HepG2 (cell line): ENCODE data around the gene SLC2A5. TPM values are rescaled to one million over a fixed set of nuclear protein-coding genes. Genes with fewer than 3 reads are reported as not detected.

Experiments used
- ATAC-seq: fragments of 200-7000 bp; cut with Tn5 transposase; 3 replicates; pipeline ENCODE4 v1.9.1; 2020; ENCODE audit warnings: mild to moderate bottlenecking, moderate library complexity
- BruUV-seq: library from RNA; stranded (reverse); fragments of 400-500 nt; replicated peaks from 2 replicates; lab custom pipeline; 2021; lab: Mats Ljungman, UMichigan
- CTCF ChIA-PET: fragments of 300-600 bp; formaldehyde crosslinking; extraction: SDS; loops from one replicate; lab custom pipeline; 2021; ENCODE audit warnings: low total read pairs, inconsistent platforms, low intra/inter-chr PET ratio; lab: Yijun Ruan, JAX
- POLR2A ChIA-PET: fragments of 350-600 bp; sonication (Branson Sonifier 250); formaldehyde crosslinking; loops from one replicate; lab custom pipeline; 2020; ENCODE audit warnings: antibody characterized with exemption, inconsistent platforms; lab: Yijun Ruan, JAX
- DNase-seq: peaks from one replicate; pipeline ENCODE4 v3.0.0-alpha.2; 2015; ENCODE audit warnings: low spot score
- FAIRE-seq: peaks from 3 replicates; lab custom pipeline; 2011; peaks lifted over from hg19 to GRCh38; lab: Jason Lieb, UNC
- H2AFZ ChIP-seq: one replicate; pipeline ENCODE4 v1.6.1; 2011; ENCODE audit warnings: low read length, inconsistent platforms
- H3K27ac ChIP-seq: fragments of 300-600 bp; 3 replicates; pipeline ENCODE4 v1.8.0; 2011; ENCODE audit warnings: mixed run types, mild to moderate bottlenecking, mixed read lengths, low read length, inconsistent platforms; ENCODE audit not compliant: insufficient read depth; ENCODE audit errors: extremely low read length
- H3K27me3 ChIP-seq, 2 experiments: fragments of 200-600 bp in 1 of 2; 2 replicates in 1 of 2; 3 replicates in 1 of 2; pipeline versions ENCODE4 v1.6.0 to v1.8.0; 2011; ENCODE audit warnings: low read length in 2 of 2, mild to moderate bottlenecking in 2 of 2, moderate library complexity in 2 of 2, inconsistent platforms in 1 of 2; ENCODE audit not compliant: insufficient read depth in 2 of 2, control insufficient read depth in 1 of 2
- H3K36me3 ChIP-seq, 2 experiments: fragments of 200-600 bp in 1 of 2; replicated peaks in 1 of 2; 2 replicates in 1 of 2; 3 replicates in 1 of 2; pipeline versions ENCODE4 v1.5.1 to v1.8.0; 2011; ENCODE audit warnings: low read length in 2 of 2, inconsistent platforms in 1 of 2; ENCODE audit not compliant: insufficient read depth in 2 of 2, control insufficient read depth in 1 of 2
- H3K4me1 ChIP-seq: 2 replicates; pipeline ENCODE4 v1.5.1; 2012; ENCODE audit warnings: low read length, inconsistent platforms; ENCODE audit not compliant: insufficient read depth
- H3K4me2 ChIP-seq: 2 replicates; pipeline ENCODE4 v1.6.0; 2011; ENCODE audit warnings: low read depth, low read length, inconsistent platforms
- H3K4me3 ChIP-seq, 3 experiments: fragments of 200-600 bp in 1 of 3; sonication (generic), shearing (Covaris generic) in 1 of 3; replicated peaks in 1 of 3; 2 replicates each; pipeline ENCODE4 v1.5.1; 2011 to 2016; ENCODE audit warnings: low read length in 3 of 3, inconsistent platforms in 2 of 3, low read depth in 2 of 3, mild to moderate bottlenecking in 2 of 3, control low read depth in 1 of 3, mixed read lengths in 1 of 3; ENCODE audit not compliant: insufficient read depth in 1 of 3
- H3K79me2 ChIP-seq: one replicate; pipeline ENCODE4 v1.6.1; 2011; ENCODE audit warnings: low read length, inconsistent platforms; ENCODE audit not compliant: insufficient read depth
- H3K9ac ChIP-seq: 2 replicates; pipeline ENCODE4 v1.6.0; 2011; ENCODE audit warnings: mild to moderate bottlenecking, low read depth, low read length, inconsistent platforms; ENCODE audit not compliant: insufficient read depth
- H3K9me3 ChIP-seq: 2 replicates; pipeline ENCODE4 v1.5.1; 2012; ENCODE audit warnings: mild to moderate bottlenecking, low read length
- H4K20me1 ChIP-seq: 2 replicates; pipeline ENCODE4 v1.6.0; 2011; ENCODE audit warnings: inconsistent platforms, mild to moderate bottlenecking, low read length, moderate library complexity; ENCODE audit not compliant: insufficient read depth
- CHD4 ChIP-seq: fragments of 200-600 bp; sonication (generic); IDR thresholded peaks from 2 replicates; pipeline ENCODE4 v1.7.0; 2017; ENCODE audit warnings: mild to moderate bottlenecking, low read length, borderline replicate concordance
- ELF1 ChIP-seq: sonication (generic); formaldehyde crosslinking; IDR thresholded peaks from 2 replicates; pipeline ENCODE4 v1.4.0; 2020; ENCODE audit warnings: missing genetic modification reagents
- HMG20A ChIP-seq: IDR thresholded peaks from 2 replicates; pipeline ENCODE4 v1.6.1; 2016; ENCODE audit warnings: borderline replicate concordance
- ISL2 ChIP-seq: sonication (generic); formaldehyde crosslinking; IDR thresholded peaks from 2 replicates; pipeline ENCODE4 v1.5.0; 2020; ENCODE audit warnings: missing genetic modification reagents
- MXD1 ChIP-seq: sonication (generic); formaldehyde crosslinking; IDR thresholded peaks from 2 replicates; pipeline ENCODE4 v1.4.0; 2020; ENCODE audit warnings: mild to moderate bottlenecking, missing genetic modification reagents
- MYNN ChIP-seq: sonication (generic); formaldehyde crosslinking; IDR thresholded peaks from 2 replicates; pipeline ENCODE4 v1.4.0; 2020; ENCODE audit warnings: mild to moderate bottlenecking, low read depth, missing genetic modification reagents
- NFYC ChIP-seq: IDR thresholded peaks from 2 replicates; pipeline ENCODE4 v1.6.1; 2016; ENCODE audit warnings: missing genetic modification reagents, missing compliant biosample characterization
- RFX5 ChIP-seq: IDR thresholded peaks from 2 replicates; pipeline ENCODE4 v1.6.1; 2011; ENCODE audit warnings: low read depth, low read length, improper control_type of control experiment
- SETDB1 ChIP-seq: sonication (generic); formaldehyde crosslinking; IDR thresholded peaks from 2 replicates; pipeline ENCODE4 v1.5.1; 2020; ENCODE audit warnings: missing genetic modification reagents, mild to moderate bottlenecking, borderline replicate concordance
- TOPORS ChIP-seq: sonication (generic); formaldehyde crosslinking; IDR thresholded peaks from 2 replicates; pipeline ENCODE4 v1.8.0; 2023; ENCODE audit warnings: mild to moderate bottlenecking, missing genetic modification reagents
- USF2 ChIP-seq, 2 experiments: sonication (generic) in 1 of 2; formaldehyde crosslinking in 1 of 2; IDR thresholded peaks; 2 replicates each; pipeline versions ENCODE4 v1.5.1 to v1.6.1; 2011 to 2020; ENCODE audit warnings: borderline replicate concordance in 1 of 2, low read depth in 1 of 2, low read length in 1 of 2, mild to moderate bottlenecking in 1 of 2, missing genetic modification reagents in 1 of 2, moderate library complexity in 1 of 2
- ZNF225 ChIP-seq: sonication (generic); formaldehyde crosslinking; IDR thresholded peaks from 2 replicates; pipeline ENCODE4 v1.4.0; 2020; ENCODE audit warnings: mild to moderate bottlenecking, missing genetic modification reagents
- WGBS: methylation state at CpG from one replicate; pipeline ENCODE4 v1.1.6; 2017; ENCODE audit warnings: low lambda C conversion rate; 5-methylcytosine and 5-hydroxymethylcytosine counted together
- in situ Hi-C: cut with HindIII; loops from 2 replicates; pipeline ENCODE4 v1.10.0; 2017; ENCODE audit warnings: low pct_unique_long_range_greater_than_20kb; ENCODE audit not compliant: extremely low pct_ligation_motif_present
- intact Hi-C: fragments of 100-400 bp; cut with micrococcal nuclease; formaldehyde crosslinking; loops from one replicate; pipeline ENCODE4 v1.10.0; 2022; ENCODE audit not compliant: unreplicated experiment
- polyA plus RNA-seq, 8 experiments: library from polyadenylated mRNA; depleted of rRNA in 3 of 8; stranded (reverse) in 7 of 8; unstranded in 1 of 8; fragments of >200 nt; fragmentation: Illumina TruSeq in 4 of 8; extraction: Trizol in 4 of 8; gene quantifications; 2 replicates each; pipeline versions ENCODE4 v1.2.1 to v1.2.3, GENCODE V29; 2011 to 2016; ENCODE audit warnings: low read depth in 4 of 8, missing spikeins in 1 of 8, mixed read lengths in 1 of 8; ENCODE audit not compliant: insufficient read depth in 1 of 8
- total RNA-seq, 5 experiments: library from RNA; depleted of rRNA; stranded (reverse); fragments of >200 nt; fragmentation: Illumina TruSeq; extraction: Trizol; gene quantifications; 2 replicates each; pipeline ENCODE4 v1.2.3, GENCODE V29; 2016; ENCODE audit warnings: low read depth in 1 of 5
- TF ChIP-seq, protein P1 (sequence below): sonication (generic); formaldehyde crosslinking; IDR thresholded peaks from 2 replicates; pipeline ENCODE4 v1.5.1; 2020; ENCODE audit warnings: mild to moderate bottlenecking, missing genetic modification reagents, moderate library complexity
- TF ChIP-seq, protein P2 (sequence below): sonication (generic); formaldehyde crosslinking; IDR thresholded peaks from 2 replicates; pipeline ENCODE4 v1.5.0; 2020; ENCODE audit warnings: missing genetic modification reagents
- TF ChIP-seq, protein P3 (sequence below): sonication (generic); formaldehyde crosslinking; IDR thresholded peaks from 2 replicates; pipeline ENCODE4 v1.5.0; 2020; ENCODE audit warnings: mild to moderate bottlenecking, missing genetic modification reagents

The SLC2A5 gene
- total and polyA plus RNA-seq, 2 of the 13 experiments (the other 11 are each of a cell fraction or from before 2014, with no cell fraction given) = 0.04 to 0.54 TPM

- H3K4me3 ChIP-seq = no peak overlapping the region
- POLR2A ChIA-PET = no interaction called here
- H3K36me3 ChIP-seq = no peaks in the 10 kb centered on the region
- no peaks in the 10 kb centered on the region for H3K9me3 ChIP-seq
- H3K4me2 ChIP-seq = no peak overlapping the region
- H3K79me2 ChIP-seq = no peaks in the 10 kb centered on the region
- no peaks in the 10 kb centered on the region for H4K20me1 ChIP-seq
- no TSS peak for BruUV-seq
- CTCF ChIA-PET = no interaction called here
- no peak overlapping the region for H2AFZ ChIP-seq
- DNase-seq (no peak), FAIRE-seq (no peak), ATAC-seq (no peak)
- TF ChIP-seq ZNF225 (CRISPR knock-in tag) (no peak), HMG20A (no peak), SETDB1 (CRISPR knock-in tag) (no peak), RFX5 (no peak), ISL2 (no peak), ELF1 (CRISPR knock-in tag) (no peak), TOPORS (no peak), MXD1 (CRISPR knock-in tag) (no peak), NFYC (CRISPR knock-in tag) (no peak), USF2 (IDR thresholded peaks at IDR 0.05; ENCODE audit: low read depth, low read length) (no peak), USF2 (CRISPR knock-in tag; IDR thresholded peaks at IDR 0.05; ENCODE audit: borderline replicate concordance) (no peak), CHD4 (no peak), MYNN (CRISPR knock-in tag) (no peak)
- TF ChIP-seq, protein P1, sequence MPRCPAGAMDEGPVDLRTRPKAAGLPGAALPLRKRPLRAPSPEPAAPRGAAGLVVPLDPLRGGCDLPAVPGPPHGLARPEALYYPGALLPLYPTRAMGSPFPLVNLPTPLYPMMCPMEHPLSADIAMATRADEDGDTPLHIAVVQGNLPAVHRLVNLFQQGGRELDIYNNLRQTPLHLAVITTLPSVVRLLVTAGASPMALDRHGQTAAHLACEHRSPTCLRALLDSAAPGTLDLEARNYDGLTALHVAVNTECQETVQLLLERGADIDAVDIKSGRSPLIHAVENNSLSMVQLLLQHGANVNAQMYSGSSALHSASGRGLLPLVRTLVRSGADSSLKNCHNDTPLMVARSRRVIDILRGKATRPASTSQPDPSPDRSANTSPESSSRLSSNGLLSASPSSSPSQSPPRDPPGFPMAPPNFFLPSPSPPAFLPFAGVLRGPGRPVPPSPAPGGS (CRISPR knock-in tag) = no peak
- TF ChIP-seq, protein P2, sequence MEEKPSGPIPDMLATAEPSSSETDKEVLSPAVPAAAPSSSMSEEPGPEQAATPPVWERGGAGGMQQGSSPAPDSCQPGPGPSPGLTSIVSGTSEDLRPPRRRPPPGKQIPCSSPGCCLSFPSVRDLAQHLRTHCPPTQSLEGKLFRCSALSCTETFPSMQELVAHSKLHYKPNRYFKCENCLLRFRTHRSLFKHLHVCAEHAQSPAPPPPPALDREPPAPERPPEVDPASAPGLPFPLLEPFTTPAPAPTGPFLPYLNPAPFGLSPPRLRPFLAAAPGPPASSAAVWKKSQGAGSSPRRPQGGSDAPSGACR (CRISPR knock-in tag) = no peak
- TF ChIP-seq, protein P3, sequence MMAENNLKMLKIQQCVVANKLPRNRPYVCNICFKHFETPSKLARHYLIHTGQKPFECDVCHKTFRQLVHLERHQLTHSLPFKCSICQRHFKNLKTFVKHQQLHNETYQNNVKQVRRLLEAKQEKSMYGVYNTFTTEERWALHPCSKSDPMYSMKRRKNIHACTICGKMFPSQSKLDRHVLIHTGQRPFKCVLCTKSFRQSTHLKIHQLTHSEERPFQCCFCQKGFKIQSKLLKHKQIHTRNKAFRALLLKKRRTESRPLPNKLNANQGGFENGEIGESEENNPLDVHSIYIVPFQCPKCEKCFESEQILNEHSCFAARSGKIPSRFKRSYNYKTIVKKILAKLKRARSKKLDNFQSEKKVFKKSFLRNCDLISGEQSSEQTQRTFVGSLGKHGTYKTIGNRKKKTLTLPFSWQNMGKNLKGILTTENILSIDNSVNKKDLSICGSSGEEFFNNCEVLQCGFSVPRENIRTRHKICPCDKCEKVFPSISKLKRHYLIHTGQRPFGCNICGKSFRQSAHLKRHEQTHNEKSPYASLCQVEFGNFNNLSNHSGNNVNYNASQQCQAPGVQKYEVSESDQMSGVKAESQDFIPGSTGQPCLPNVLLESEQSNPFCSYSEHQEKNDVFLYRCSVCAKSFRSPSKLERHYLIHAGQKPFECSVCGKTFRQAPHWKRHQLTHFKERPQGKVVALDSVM = no peak
- intact Hi-C loops = no loop called here
- in situ Hi-C loops = no loop called here
- WGBS = 80% methylated on average over 15 of the region's 20 CpGs
- H3K9ac ChIP-seq = no peak overlapping the region
- peaks cover 0 to 6% of the 10 kb centered on the region in 2 experiments; a peak in 1 of 5 replicates for H3K27me3 ChIP-seq
- peaks cover 29% of the 10 kb centered on the region for H3K4me1 ChIP-seq
- no peak overlapping the region for H3K27ac ChIP-seq
Measured at GRCh38 chr1:9024837-9025236, 44.6 kb downstream of the SLC2A5 start.
